ENCODE data around the gene FLG2.
"Not testable (repeated sequence)": the region's sequence is repeated elsewhere in the genome, so short reads cannot be mapped to it uniquely, and the experiment has no call there.

FLG2 gene

DNA sequence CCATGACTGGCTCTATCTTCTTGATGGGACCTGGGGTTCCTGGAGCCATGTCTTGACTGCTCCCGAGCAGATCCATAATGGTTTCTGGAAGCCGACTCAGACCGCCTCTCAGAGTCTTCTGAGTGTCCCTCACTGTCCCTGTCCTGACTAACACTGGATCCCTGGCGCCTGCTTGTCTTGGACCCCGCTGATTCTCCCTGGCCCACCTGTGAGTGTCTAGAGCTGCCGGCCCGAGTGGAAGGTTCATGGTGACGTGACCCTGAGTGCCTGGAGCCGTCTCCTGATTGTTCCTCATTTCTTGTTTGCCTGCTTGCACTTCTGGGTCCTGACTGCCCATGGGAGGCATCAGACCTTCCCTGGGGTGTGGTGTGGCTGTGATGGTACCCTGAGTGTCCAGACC is 49.9 kb downstream of the FLG2 start:
- DNase-seq: no peak

DNA sequence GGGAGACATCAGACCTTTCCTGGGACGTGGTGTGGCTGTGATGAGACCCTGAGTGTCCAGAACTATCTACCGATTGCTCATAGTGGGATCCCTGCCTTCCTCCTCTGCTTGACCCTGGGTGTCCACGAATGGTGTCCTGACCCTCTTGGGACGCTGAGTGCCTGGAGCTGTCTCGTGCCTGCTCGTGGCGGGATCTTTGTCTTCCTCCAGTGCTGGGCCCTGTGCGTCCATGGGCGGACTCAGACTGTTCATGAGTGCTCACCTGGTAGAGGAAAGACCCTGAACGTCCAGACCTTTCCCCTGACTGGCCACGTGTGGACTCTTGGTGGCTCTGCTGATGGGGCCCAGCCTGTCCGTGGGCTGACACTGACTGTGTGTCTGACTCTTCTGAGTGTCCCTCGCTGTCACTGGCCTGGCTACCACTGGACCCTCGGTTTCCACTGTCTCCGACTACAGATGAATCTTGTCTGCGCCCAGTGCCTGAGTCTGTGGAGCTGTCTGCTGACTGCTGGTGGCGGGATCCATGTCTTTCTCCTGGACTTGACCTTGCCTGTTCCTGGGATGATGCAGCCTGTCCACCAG is 50.4 kb downstream of the FLG2 start:
- DNase-seq: not testable (repeated sequence)

DNA sequence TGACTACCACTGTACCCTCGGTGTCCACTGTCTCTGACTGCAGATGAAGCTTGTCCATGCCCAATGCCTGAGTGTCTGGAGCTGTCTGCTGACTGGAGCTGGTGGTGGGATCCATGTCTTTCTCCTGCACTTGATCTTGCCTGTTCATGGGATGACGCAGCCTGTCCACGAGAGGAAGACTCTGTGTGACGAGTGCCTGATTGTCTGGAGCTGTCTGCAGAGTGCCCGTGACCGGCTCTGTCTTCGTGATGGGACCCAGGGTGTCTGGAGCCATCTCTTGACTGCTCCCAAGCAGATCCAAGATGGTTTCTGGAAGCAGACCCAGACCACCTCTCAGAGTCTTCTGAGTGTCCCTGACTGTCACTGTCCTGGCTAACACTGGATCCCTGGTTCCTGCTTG is 51.0 kb downstream of the FLG2 start:
- DNase-seq: not testable (repeated sequence)

DNA sequence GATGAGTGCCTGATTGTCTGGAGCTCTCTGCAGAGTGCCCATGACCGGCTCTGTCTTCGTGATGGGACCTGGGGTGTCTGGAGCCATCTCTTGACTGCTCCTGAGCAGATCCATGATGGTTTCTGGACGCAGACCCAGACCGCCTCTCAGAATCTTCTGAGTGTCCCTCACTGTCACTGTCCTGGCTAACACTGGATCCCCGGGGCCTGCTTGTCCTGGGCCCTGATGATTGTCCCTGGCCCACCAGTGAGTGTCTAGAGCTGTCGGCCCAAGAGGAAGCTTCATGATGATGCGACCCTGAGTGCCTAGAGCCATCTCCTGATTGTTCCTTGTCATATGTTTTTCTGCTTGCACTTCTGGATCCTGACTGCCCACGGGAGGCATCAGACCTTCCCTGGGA is 51.8 kb downstream of the FLG2 start:
- DNase-seq: not testable (repeated sequence)

DNA sequence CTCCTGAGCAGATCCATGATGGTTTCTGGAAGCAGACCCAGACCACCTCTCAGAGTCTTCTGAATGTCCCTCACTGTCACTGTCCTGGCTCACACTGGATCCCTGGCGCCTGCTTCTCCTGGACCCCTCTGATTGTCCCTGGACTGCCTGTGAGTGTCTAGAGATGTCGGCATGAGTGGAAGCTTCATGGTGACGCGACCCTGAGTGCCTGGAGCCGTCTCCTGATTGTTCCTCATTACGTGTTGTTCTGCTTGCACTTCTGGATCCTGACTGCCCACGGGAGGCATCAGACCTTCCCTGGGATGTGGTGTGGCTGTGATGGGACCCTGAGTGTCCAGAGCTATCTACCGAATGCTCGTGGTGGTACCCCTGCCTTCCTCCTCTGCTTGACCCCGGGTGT is 53.7 kb downstream of the FLG2 start:
- DNase-seq: not testable (repeated sequence)

DNA sequence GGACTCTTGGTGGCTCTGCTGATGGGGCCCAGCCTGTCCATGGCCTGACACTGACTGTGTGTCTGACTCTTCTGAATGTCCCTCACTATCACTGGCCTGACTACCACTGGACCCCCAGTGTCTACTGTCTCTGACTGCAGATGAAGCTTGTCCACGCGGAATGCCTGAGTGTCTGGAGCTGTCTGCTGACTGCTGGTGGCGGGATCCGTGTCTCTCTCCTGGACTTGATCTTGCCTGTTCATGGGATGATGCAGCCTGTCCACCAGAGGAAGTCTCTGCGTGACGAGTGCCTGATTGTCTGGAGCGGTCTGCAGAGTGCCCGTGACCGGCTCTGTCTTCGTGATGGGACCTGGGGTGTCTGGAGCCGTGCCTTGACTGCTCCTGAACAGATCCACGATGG is 55.0 kb downstream of the FLG2 start:
- not testable (repeated sequence) for DNase-seq

DNA sequence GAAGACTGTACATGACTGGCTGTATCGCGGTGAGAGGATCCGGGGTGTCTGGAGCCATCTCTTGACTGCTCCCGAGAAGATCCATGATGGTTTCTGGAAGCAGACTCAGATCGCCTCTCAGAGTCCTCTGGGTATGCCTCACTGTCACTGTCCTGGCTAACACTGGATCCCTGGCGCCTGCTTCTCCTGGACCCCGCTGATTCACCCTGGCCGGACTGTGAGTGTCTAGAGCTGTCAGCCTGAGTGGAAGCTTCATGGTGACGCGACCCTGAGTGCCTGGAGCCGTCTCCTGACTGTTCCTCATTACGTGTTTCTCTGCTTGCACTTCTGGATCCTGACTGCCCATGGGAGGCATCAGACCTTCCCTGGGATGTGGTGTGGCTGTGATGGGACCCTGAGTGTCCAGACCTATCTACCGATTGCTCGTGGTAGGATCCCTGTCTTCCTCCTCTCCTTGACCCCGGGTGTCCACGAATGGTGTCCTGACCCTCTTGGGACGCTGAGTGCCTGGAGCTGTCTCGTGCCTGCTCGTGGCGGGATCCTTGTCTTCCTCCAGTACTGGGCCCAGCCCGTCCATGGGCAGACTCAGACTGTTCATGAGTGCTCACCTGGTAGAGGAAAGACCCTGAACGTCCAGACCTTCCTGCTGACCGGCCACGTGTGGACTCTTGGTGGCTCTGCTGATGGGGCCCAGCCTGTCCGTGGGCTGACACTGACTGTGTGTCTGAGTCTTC is 56.5 kb downstream of the FLG2 start:
- not testable (repeated sequence) for DNase-seq

All from activated CD8-positive, alpha-beta memory T cell treated with anti-CD3 and anti-CD28 coated beads, Interleukin-2, amount 50 U/mL, for 4 hours (primary cell).